ENCODE results near the gene DNAJC4. TPM values are rescaled to one million over a fixed set of nuclear protein-coding genes. Genes with fewer than 3 reads are reported as not detected.

The DNAJC4 gene
- total and polyA plus RNA-seq, 2 of the 8 experiments (the other 6 are each of a cell fraction or from before 2014, with no cell fraction given): 14.6 to 31.0 TPM

- no peak overlapping the region for H3K23ac ChIP-seq (ENCODE audit: insufficient read length)
- no peaks in the 10 kb centered on the region for H3K27me3 ChIP-seq (replicated peaks in 1 of 4; ENCODE audit: control insufficient read depth in 3 of 4, extremely low read depth in 1 of 4, insufficient read depth in 3 of 4, low read length in 3 of 4)
- H2BK5ac ChIP-seq (ENCODE audit: low read depth, low read length): no peak overlapping the region
- H3K23me2 ChIP-seq (ENCODE audit: low read depth, low read length): no peaks in the 10 kb centered on the region; the same call in 1 of the 2 replicates
- no peak overlapping the region for H2BK12ac ChIP-seq (ENCODE audit: low read depth, low read length)
- no peak overlapping the region for H3K9ac ChIP-seq (replicated peaks in 1 of 4; ENCODE audit: extremely low read depth in 1 of 4, low read depth in 3 of 4, low read length in 3 of 4)
- no peaks in the 10 kb centered on the region for H3K4me1 ChIP-seq (replicated peaks in 1 of 4; ENCODE audit: control insufficient read depth in 3 of 4, insufficient read depth in 4 of 4, low read length in 3 of 4)
- CTCF ChIA-PET (ENCODE audit: partially characterized antibody): interaction anchor here (1.1 to 1.9 kb wide), 5 partner anchors 8 to 50 kb away, joined by 3 to 9 read pairs (median 4); partner anchors contain the start of gene FERMT3
- no peak overlapping the region for H3K56ac ChIP-seq (replicated peaks; ENCODE audit: insufficient read length, low read depth, low read length)
- H2AK5ac ChIP-seq (ENCODE audit: low read depth, low read length): no peak overlapping the region
- H2BK15ac ChIP-seq (ENCODE audit: low read length): no peak overlapping the region
- no peak overlapping the region for H2BK20ac ChIP-seq (ENCODE audit: low read length)
- no peak overlapping the region for H3K27ac ChIP-seq (ENCODE audit: low read depth, low read length)
- H3K4ac ChIP-seq (replicated peaks; ENCODE audit: insufficient read length, low read depth, low read length): no peak overlapping the region
- no peak overlapping the region for H3K18ac ChIP-seq (ENCODE audit: extremely low read depth, low read length)
- 90% methylated on average over 9 of the region's 9 CpGs; no CpG with 5 or more reads in 1 of the 2 experiments for WGBS, 2 experiments (ENCODE audit: extremely low coverage in 1 of 2, insufficient coverage in 1 of 2, insufficient read length in 1 of 2, insufficient replicate concordance in 2 of 2, low coverage in 1 of 2, low lambda C conversion rate in 2 of 2, missing lambda C conversion rate in 1 of 2)
- peaks cover 51 to 91% (median 81%) of the 10 kb centered on the region in 4 experiments for H3K36me3 ChIP-seq (ENCODE audit: control insufficient read depth in 2 of 4, insufficient read depth in 4 of 4, low read length in 3 of 4)
- peaks cover 9 to 28% of the 10 kb centered on the region in 2 experiments for H4K20me1 ChIP-seq (replicated peaks in 1 of 2; ENCODE audit: control insufficient read depth in 1 of 2, insufficient read depth in 2 of 2, low read length in 2 of 2)
- peaks cover 0 to 15% of the 10 kb centered on the region in 2 experiments; a peak in 3 of 4 replicates for H3K79me2 ChIP-seq (ENCODE audit: control insufficient read depth in 1 of 2, insufficient read depth in 2 of 2, low read length in 2 of 2)
- H3K9me3 ChIP-seq (ENCODE audit: insufficient read depth in 2 of 2, low read depth in 1 of 2, low read length in 1 of 2): no peaks in the 10 kb centered on the region
- no peak overlapping the region for H2AFZ ChIP-seq (ENCODE audit: low read length)
- POLR2A ChIA-PET (ENCODE audit: partially characterized antibody): interaction anchor here (1.0 to 4.4 kb wide), 5 partner anchors 10 to 49 kb away, joined by 3 to 21 read pairs (median 4); partner anchors contain the start of genes FERMT3 and STIP1
- peaks cover 10% of the 10 kb centered on the region for H3K79me1 ChIP-seq (ENCODE audit: low read depth, low read length)
- H3K4me3 ChIP-seq (ENCODE audit: extremely low read depth in 1 of 4, insufficient read depth in 2 of 4, low read depth in 3 of 4, low read length in 4 of 4): no peak overlapping the region
- H2BK120ac ChIP-seq (replicated peaks; ENCODE audit: low read depth, low read length): no peak overlapping the region
- no peak overlapping the region for H3K14ac ChIP-seq (ENCODE audit: insufficient read length)
- no peak overlapping the region for H4K91ac ChIP-seq (replicated peaks; ENCODE audit: insufficient read length, low read length)
- DNase-seq (ENCODE audit: low read depth in 1 of 2, low spot score in 2 of 2) (no peak), FAIRE-seq (no peak)
- H4K8ac ChIP-seq (ENCODE audit: extremely low read depth, insufficient read depth, low read length): no peak overlapping the region
- no peak overlapping the region for H4K5ac ChIP-seq (ENCODE audit: insufficient read length, low read depth, low read length)
- H3K4me2 ChIP-seq (ENCODE audit: insufficient read depth in 1 of 2, low read depth in 2 of 2, low read length in 2 of 2): no peak overlapping the region
- TF ChIP-seq HDAC2 (IDR thresholded peaks at IDR 0.05; ENCODE audit: borderline replicate concordance in 1 of 2, low read depth in 2 of 2, low read length in 2 of 2) (no peak), SIN3A (conservative IDR thresholded peaks at IDR 0.05 in 1 of 2, IDR thresholded peaks at IDR 0.05 in 1 of 2; ENCODE audit: low read depth in 1 of 2, low read length in 2 of 2) (no peak), ZNF274 (IDR thresholded peaks at IDR 0.05; ENCODE audit: borderline replicate concordance, extremely low read depth, low read length) (no peak), HDAC6 (IDR thresholded peaks at IDR 0.05; ENCODE audit: low read depth, low read length) (no peak), TCF12 (IDR thresholded peaks at IDR 0.05; ENCODE audit: low read depth, low read length) (no peak), RFX5 (IDR thresholded peaks at IDR 0.05; ENCODE audit: borderline replicate concordance, low read depth, low read length) (no peak), SIRT6 (IDR thresholded peaks at IDR 0.05; ENCODE audit: low read length) (no peak), CEBPB (IDR thresholded peaks at IDR 0.05; ENCODE audit: low read depth, low read length) (no peak), CBX8 (IDR thresholded peaks at IDR 0.05; ENCODE audit: borderline replicate concordance, low read depth, low read length) (no peak)
Observed at GRCh38 chr11:64196626-64197025, 33.7 kb upstream of the DNAJC4 start.

Measured in H1 (cell line).